Measurements from ENCODE around the gene HSDL1.
A peak's percentile ranks its signal among the peaks of the same experiment; 100 is the strongest.

GRCh38 chr16:84186685-84187437 is 41.9 kb upstream of the HSDL1 start, which contains the start of gene TAF1C:
- TF ChIP-seq, protein P1, sequence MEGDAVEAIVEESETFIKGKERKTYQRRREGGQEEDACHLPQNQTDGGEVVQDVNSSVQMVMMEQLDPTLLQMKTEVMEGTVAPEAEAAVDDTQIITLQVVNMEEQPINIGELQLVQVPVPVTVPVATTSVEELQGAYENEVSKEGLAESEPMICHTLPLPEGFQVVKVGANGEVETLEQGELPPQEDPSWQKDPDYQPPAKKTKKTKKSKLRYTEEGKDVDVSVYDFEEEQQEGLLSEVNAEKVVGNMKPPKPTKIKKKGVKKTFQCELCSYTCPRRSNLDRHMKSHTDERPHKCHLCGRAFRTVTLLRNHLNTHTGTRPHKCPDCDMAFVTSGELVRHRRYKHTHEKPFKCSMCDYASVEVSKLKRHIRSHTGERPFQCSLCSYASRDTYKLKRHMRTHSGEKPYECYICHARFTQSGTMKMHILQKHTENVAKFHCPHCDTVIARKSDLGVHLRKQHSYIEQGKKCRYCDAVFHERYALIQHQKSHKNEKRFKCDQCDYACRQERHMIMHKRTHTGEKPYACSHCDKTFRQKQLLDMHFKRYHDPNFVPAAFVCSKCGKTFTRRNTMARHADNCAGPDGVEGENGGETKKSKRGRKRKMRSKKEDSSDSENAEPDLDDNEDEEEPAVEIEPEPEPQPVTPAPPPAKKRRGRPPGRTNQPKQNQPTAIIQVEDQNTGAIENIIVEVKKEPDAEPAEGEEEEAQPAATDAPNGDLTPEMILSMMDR (IDR thresholded peaks at IDR 0.05; ENCODE audit: borderline replicate concordance, extremely low read depth, low read length, poor library complexity, severe bottlenecking) = peak; percentile 98
- no peak for TF ChIP-seq EZH2 (IDR thresholded peaks at IDR 0.05; ENCODE audit: borderline replicate concordance, low read depth, low read length, severe bottlenecking)
